Activated naive CD4-positive, alpha-beta T cell treated with anti-CD3 and anti-CD28 coated beads, Interleukin-2, amount 50 U/mL, for 24 hours (primary cell): ENCODE data around the gene FKBP10.
A peak's percentile ranks its signal among the peaks of the same experiment; 100 is the strongest.
"Not testable (repeated sequence)": the region's sequence is repeated elsewhere in the genome, so short reads cannot be mapped to it uniquely, and the experiment has no call there.

Source experiments
- H3K27ac Mint-ChIP-seq: one replicate; pipeline ENCODE4 v1.8.0; 2021; ENCODE audit warnings: mild to moderate bottlenecking, mixed read lengths
- H3K27me3 Mint-ChIP-seq: one replicate; pipeline ENCODE4 v1.8.0; 2021; ENCODE audit warnings: mixed read lengths
- H3K36me3 Mint-ChIP-seq: one replicate; pipeline ENCODE4 v1.8.0; 2021; ENCODE audit warnings: mixed read lengths
- H3K4me1 Mint-ChIP-seq: one replicate; pipeline ENCODE4 v1.8.0; 2021; ENCODE audit warnings: mixed read lengths
- H3K4me3 Mint-ChIP-seq: one replicate; pipeline ENCODE4 v1.8.0; 2021; ENCODE audit warnings: mild to moderate bottlenecking, mixed read lengths
- H3K9me3 Mint-ChIP-seq: one replicate; pipeline ENCODE4 v1.8.0; 2021; ENCODE audit warnings: mixed read lengths

The FKBP10 gene

GRCh38 chr17:41776262-41776900 lies 36.4 kb upstream of the FKBP10 start:
- not testable (repeated sequence) for H3K9me3 Mint-ChIP-seq, H3K4me1 Mint-ChIP-seq, H3K27ac Mint-ChIP-seq, H3K36me3 Mint-ChIP-seq, H3K27me3 Mint-ChIP-seq, H3K4me3 Mint-ChIP-seq

DNA sequence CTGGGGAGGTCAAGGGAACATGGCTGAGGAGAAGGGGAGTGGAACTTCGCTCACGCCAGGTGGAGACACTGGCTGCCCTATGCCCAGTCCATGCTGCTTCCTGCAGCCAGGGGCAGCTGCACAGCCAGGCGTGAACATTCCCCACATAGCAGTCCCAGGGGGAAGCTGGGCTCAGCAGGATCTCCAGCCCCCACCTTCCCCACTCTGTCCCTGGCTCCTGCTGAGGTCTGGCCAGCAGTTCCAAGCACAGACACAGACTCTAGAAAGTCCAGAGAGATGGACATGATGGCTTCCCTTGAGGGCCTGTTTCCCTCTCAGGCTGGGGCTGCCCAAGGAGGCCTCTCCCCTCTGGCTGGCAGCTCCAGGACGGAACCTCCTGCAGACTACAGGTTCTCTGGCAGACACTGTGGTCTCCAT lies 35.6 kb upstream of the FKBP10 start:
- Mint-ChIP-seq H3K36me3 (no peaks in the 10 kb centered on the region), H3K27me3 (peaks cover 7% of the 10 kb centered on the region), H3K4me3 (no peak overlapping the region), H3K4me1 (no peaks in the 10 kb centered on the region), H3K9me3 (no peaks in the 10 kb centered on the region), H3K27ac (no peak overlapping the region)

- Mint-ChIP-seq H3K27ac (no peak overlapping the region), H3K4me3 (no peak overlapping the region), H3K9me3 (no peaks in the 10 kb centered on the region), H3K4me1 (no peaks in the 10 kb centered on the region), H3K27me3 (peaks cover 7% of the 10 kb centered on the region), H3K36me3 (no peaks in the 10 kb centered on the region)
Observed at GRCh38 chr17:41777574-41778188, 35.1 kb upstream of the FKBP10 start.

GRCh38 chr17:41779954-41780353 lies 32.9 kb upstream of the FKBP10 start:
- no peak overlapping the region for H3K4me3 Mint-ChIP-seq
- no peaks in the 10 kb centered on the region for H3K4me1 Mint-ChIP-seq
- peaks cover 16% of the 10 kb centered on the region for H3K27me3 Mint-ChIP-seq
- H3K9me3 Mint-ChIP-seq, result no peaks in the 10 kb centered on the region
- H3K27ac Mint-ChIP-seq, result no peak overlapping the region
- no peaks in the 10 kb centered on the region for H3K36me3 Mint-ChIP-seq

DNA sequence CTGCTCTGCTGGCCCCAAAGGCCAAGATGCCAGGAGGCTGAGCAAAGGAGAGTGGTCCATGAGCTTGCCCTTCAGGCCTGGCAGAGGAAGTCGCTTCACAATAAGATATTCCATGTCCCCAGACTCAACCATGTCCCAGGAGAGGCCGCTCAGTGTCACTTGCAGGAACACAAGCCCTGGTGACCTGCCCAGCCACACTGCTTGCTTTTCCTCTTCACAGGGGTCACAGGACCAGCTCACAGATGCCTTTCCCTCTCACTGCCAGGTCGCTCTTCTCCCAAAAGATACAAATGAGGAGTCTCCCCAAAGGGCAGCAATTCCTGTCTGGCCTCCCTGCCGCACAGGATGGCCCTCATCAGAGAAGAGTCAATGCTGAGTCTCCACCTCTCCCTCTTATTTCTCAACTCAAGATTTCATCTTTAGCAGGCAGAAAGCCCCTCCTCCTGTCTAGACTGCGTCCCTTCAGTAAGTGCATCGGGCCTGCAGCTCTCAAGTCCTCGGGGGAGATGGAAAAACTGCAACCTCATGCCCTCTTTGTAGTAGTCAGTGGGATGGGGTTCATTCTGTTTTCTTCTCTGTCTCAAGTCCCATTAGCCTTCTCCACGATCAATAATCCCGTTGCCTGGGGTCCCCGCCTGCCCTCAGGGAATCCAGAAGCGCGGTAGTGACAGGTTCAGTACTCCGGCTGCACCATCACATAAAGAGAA lies 31.2 kb upstream of the FKBP10 start:
- Mint-ChIP-seq H3K4me1 (no peaks in the 10 kb centered on the region), H3K9me3 (no peaks in the 10 kb centered on the region)

GRCh38 chr17:41782142-41782541 lies 30.7 kb upstream of the FKBP10 start:
- Mint-ChIP-seq H3K9me3 (no peaks in the 10 kb centered on the region), H3K4me3 (no peak overlapping the region), H3K36me3 (no peaks in the 10 kb centered on the region), H3K27me3 (peaks cover 18% of the 10 kb centered on the region), H3K4me1 (peaks cover 6% of the 10 kb centered on the region), H3K27ac (no peak overlapping the region)

More for the DNA sequence above, 31.2 kb upstream of the FKBP10 start:
- Mint-ChIP-seq H3K4me3 (no peak overlapping the region), H3K27me3 (peaks cover 18% of the 10 kb centered on the region), H3K36me3 (no peaks in the 10 kb centered on the region), H3K27ac (no peak overlapping the region)

GRCh38 chr17:41784207-41784744 lies 28.5 kb upstream of the FKBP10 start:
- peaks cover 23% of the 10 kb centered on the region for H3K4me1 Mint-ChIP-seq
- peaks cover 18% of the 10 kb centered on the region for H3K27me3 Mint-ChIP-seq
- H3K36me3 Mint-ChIP-seq, result no peaks in the 10 kb centered on the region
- H3K27ac Mint-ChIP-seq, result no peak overlapping the region
- no peaks in the 10 kb centered on the region for H3K9me3 Mint-ChIP-seq
- no peak overlapping the region for H3K4me3 Mint-ChIP-seq

GRCh38 chr17:41785091-41785858 lies 27.5 kb upstream of the FKBP10 start:
- Mint-ChIP-seq H3K36me3 (no peaks in the 10 kb centered on the region), H3K4me3 (peak overlapping the region; percentile 59), H3K9me3 (no peaks in the 10 kb centered on the region), H3K27me3 (peaks cover 18% of the 10 kb centered on the region), H3K4me1 (peaks cover 23% of the 10 kb centered on the region), H3K27ac (no peak overlapping the region)

DNA sequence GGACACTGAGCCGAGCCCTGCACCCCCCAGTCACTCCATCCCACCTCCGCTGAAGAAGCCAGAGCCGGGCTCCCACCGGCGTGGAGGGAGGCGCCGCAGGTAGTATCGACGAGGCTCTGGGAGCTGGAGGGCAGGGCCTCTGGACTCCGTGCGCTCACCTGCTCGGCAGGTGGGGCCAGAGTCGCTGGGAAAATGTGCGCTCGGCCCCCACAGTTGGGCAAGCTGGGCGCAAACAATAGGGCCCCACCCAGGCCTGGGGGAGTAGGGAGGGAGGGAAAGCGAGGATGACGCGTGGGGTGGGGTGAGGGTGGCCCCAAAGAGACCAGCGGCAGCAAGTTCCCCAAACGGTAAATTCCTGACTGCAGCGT lies 27.0 kb upstream of the FKBP10 start:
- Mint-ChIP-seq H3K36me3 (no peaks in the 10 kb centered on the region), H3K27ac (no peak overlapping the region), H3K27me3 (peaks cover 18% of the 10 kb centered on the region), H3K9me3 (no peaks in the 10 kb centered on the region), H3K4me3 (peak overlapping the region; percentile 59), H3K4me1 (peaks cover 23% of the 10 kb centered on the region)

GRCh38 chr17:41786227-41787020 lies 26.4 kb upstream of the FKBP10 start, which contains the start of gene JUP:
JUP (minus strand) TSS chr17:41786711; CDS start chr17:41771854, 14,857 bp downstream.
- no peak within 1 kb of the TSS for H3K27ac Mint-ChIP-seq
- H3K4me1 Mint-ChIP-seq, result peaks cover 23% of the 10 kb centered on the region
- no peaks in the 10 kb centered on the region for H3K36me3 Mint-ChIP-seq
- H3K27me3 Mint-ChIP-seq, result peaks cover 17% of the 10 kb centered on the region
- no peaks in the 10 kb centered on the region for H3K9me3 Mint-ChIP-seq
- H3K4me3 Mint-ChIP-seq, result peak within 1 kb of the TSS; percentile 79

- H3K4me3 Mint-ChIP-seq, result peak overlapping the region; percentile 79
Observed at GRCh38 chr17:41787021-41787418, 25.8 kb upstream of the FKBP10 start.

DNA sequence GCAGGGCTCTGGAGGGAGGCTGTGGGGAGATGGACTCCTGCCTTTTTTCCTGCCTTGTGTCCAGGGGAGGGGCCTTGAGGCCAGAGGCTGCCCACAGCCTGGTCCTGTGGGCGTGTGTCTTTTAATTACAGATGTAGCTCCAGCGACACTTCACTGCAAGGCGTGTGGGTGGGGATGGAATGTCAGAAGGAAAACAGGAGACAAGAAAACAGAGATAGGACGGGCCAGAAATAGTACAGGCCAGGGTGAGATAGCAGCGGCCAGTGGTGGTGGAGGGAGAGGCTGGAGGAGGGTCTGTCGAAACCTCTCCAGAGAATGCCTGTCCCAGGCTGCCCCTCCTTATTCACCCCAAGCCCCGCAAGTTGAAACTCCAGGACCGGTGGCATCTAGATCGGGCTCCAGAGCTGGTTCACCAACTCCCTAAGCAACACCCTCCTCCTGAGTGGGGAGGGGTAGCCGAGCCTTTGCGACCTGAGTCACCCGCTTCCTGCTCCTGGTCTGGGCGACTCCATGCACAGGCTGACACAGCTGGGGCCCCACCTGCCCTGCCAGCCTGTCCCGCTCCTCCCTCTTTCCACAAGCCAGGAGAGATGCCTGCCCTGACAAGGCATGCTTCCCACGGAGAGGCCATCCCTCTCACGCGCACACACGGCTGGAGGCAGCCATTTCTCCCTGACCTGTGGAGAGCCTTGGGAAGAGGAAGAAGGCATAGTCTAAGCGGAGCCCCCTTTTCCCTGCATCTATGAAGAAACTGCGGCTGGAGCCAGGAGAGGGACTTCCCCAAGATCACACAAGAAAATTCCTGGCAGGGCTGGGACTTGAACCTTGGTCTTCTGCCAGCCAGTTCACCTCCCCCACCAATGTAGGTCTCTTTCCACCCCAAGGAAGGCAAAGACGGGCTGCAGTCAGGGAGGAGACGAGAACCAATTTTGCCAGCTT lies 19.7 kb upstream of the FKBP10 start:
- Mint-ChIP-seq H3K4me1 (peaks cover 10% of the 10 kb centered on the region), H3K36me3 (no peaks in the 10 kb centered on the region), H3K4me3 (no peak overlapping the region), H3K27ac (no peak overlapping the region), H3K9me3 (no peaks in the 10 kb centered on the region), H3K27me3 (no peaks in the 10 kb centered on the region)

More at GRCh38 chr17:41787021-41787418, 25.8 kb upstream of the FKBP10 start:
- H3K9me3 Mint-ChIP-seq, result no peaks in the 10 kb centered on the region
- no peaks in the 10 kb centered on the region for H3K36me3 Mint-ChIP-seq
- H3K27ac Mint-ChIP-seq, result no peak overlapping the region
- H3K4me1 Mint-ChIP-seq, result peaks cover 23% of the 10 kb centered on the region
- H3K27me3 Mint-ChIP-seq, result peaks cover 12% of the 10 kb centered on the region

DNA sequence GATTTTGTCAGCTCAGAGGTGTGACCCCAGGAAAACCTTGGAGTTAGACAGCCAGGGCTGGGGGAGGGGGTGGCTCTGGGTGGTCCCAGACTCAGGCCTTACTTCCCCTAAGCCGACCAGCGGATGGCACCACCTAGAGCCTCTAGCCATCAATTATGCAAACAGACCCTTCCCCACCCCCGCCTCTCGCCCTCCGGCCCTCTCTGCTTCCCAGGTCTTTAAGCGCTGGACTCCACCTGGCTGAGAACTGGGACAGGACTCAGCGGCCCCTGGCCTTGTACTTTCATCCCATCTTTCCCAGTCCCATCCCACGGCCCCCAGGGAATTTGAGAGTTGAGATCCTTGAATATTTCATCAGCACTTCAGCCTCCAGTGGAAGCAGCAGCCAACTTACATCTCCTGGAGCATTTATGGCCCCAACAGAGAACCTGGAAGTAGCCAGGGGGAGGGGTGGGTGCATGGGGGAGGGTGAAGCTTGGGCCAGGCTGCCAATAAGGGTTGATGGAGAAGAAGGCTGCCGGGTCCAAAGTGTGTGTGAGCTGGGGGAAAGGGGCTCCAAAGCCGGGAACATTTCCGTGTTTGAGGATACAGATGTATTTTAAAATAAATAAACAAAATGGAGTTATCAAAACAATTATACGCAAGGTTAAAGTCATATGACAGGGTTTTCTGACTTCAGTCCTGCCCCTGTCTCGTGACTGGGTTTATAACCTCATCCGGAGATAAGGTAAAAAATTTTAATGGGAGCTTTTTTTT lies 18.8 kb upstream of the FKBP10 start:
- no peaks in the 10 kb centered on the region for H3K36me3 Mint-ChIP-seq
- no peak overlapping the region for H3K27ac Mint-ChIP-seq
- no peaks in the 10 kb centered on the region for H3K27me3 Mint-ChIP-seq
- no peak overlapping the region for H3K4me3 Mint-ChIP-seq
- H3K9me3 Mint-ChIP-seq, result no peaks in the 10 kb centered on the region
- H3K4me1 Mint-ChIP-seq, result peaks cover 3% of the 10 kb centered on the region
